Measurements from ENCODE around the gene DEFB123. TPM values are rescaled to one million over a fixed set of nuclear protein-coding genes. Genes with fewer than 3 reads are reported as not detected.
"Not testable (repeated sequence)": the region's sequence is repeated elsewhere in the genome, so short reads cannot be mapped to it uniquely, and the experiment has no call there.

Gene DEFB123
- total and polyA plus RNA-seq, 4 donors, result not detected

DNA sequence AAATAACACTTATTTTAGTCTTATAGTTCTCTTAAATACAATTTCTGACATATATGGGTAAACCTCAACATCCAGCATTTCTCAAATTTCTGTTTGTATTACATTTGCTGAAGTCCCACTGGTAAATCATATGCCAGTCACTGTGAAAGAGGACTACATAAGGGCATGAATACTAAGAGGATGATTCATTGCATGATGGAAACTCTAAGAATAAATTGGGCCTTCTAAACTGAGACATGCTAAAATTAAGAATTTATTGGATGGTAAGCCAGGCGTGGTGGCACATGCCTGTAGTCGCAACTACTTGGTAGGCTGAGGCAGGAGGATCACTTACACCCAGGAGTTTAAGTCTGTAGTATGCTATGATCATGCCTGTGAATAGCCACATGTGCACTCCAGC lies 12.1 kb downstream of the DEFB123 start:
- no peaks in the 10 kb centered on the region for H3K4me1 ChIP-seq (ENCODE audit: control insufficient read depth in 4 of 4, insufficient read depth in 4 of 4, low read length in 3 of 4)
- H3K27ac ChIP-seq (ENCODE audit: low read depth in 1 of 2, low read length in 2 of 2), result no peak overlapping the region
- H3K36me3 ChIP-seq (ENCODE audit: control insufficient read depth in 4 of 4, insufficient read depth in 3 of 4, low read depth in 1 of 4, low read length in 3 of 4), result no peaks in the 10 kb centered on the region
- TF ChIP-seq YY1 (IDR thresholded peaks at IDR 0.05), result no peak
- TF ChIP-seq MAX (IDR thresholded peaks at IDR 0.05), result no peak
- TF ChIP-seq, protein P1, sequence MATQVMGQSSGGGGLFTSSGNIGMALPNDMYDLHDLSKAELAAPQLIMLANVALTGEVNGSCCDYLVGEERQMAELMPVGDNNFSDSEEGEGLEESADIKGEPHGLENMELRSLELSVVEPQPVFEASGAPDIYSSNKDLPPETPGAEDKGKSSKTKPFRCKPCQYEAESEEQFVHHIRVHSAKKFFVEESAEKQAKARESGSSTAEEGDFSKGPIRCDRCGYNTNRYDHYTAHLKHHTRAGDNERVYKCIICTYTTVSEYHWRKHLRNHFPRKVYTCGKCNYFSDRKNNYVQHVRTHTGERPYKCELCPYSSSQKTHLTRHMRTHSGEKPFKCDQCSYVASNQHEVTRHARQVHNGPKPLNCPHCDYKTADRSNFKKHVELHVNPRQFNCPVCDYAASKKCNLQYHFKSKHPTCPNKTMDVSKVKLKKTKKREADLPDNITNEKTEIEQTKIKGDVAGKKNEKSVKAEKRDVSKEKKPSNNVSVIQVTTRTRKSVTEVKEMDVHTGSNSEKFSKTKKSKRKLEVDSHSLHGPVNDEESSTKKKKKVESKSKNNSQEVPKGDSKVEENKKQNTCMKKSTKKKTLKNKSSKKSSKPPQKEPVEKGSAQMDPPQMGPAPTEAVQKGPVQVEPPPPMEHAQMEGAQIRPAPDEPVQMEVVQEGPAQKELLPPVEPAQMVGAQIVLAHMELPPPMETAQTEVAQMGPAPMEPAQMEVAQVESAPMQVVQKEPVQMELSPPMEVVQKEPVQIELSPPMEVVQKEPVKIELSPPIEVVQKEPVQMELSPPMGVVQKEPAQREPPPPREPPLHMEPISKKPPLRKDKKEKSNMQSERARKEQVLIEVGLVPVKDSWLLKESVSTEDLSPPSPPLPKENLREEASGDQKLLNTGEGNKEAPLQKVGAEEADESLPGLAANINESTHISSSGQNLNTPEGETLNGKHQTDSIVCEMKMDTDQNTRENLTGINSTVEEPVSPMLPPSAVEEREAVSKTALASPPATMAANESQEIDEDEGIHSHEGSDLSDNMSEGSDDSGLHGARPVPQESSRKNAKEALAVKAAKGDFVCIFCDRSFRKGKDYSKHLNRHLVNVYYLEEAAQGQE (IDR thresholded peaks at IDR 0.05), result no peak
- TF ChIP-seq SP1 (IDR thresholded peaks at IDR 0.05), result no peak
- peaks cover 0 to 2% (median 0%) of the 10 kb centered on the region in 4 donors for H3K27me3 ChIP-seq (ENCODE audit: control insufficient read depth in 4 of 4, insufficient read depth in 4 of 4, low read length in 3 of 4)
- H3K4me3 ChIP-seq (ENCODE audit: low read depth in 1 of 3, low read length in 3 of 3), result no peak overlapping the region
- H3K9ac ChIP-seq (ENCODE audit: low read depth in 1 of 2, low read length in 2 of 2), result no peak overlapping the region
- DNase-seq (ENCODE audit: low spot score), result no peak
- H3K9me3 ChIP-seq (ENCODE audit: control insufficient read depth in 4 of 4, low read length in 3 of 4), result no peaks in the 10 kb centered on the region
- WGBS, result 66% methylated on average over 2 of the region's 2 CpGs

GRCh38 chr20:31454361-31454760 lies 13.9 kb downstream of the DEFB123 start:
- Histone ChIP-seq H3K4me1 (ENCODE audit: control insufficient read depth in 4 of 4, insufficient read depth in 4 of 4, low read length in 3 of 4) (no peaks in the 10 kb centered on the region), H3K4me3 (ENCODE audit: low read depth in 1 of 3, low read length in 3 of 3) (no peak overlapping the region), H3K27me3 (ENCODE audit: control insufficient read depth in 4 of 4, insufficient read depth in 4 of 4, low read length in 3 of 4) (peaks cover 0 to 2% (median 0%) of the 10 kb centered on the region in 4 donors), H3K9me3 (ENCODE audit: control insufficient read depth in 4 of 4, low read length in 3 of 4) (no peaks in the 10 kb centered on the region), H3K27ac (ENCODE audit: low read depth in 1 of 2, low read length in 2 of 2) (no peak overlapping the region), H3K9ac (ENCODE audit: low read depth in 1 of 2, low read length in 2 of 2) (no peak overlapping the region), H3K36me3 (ENCODE audit: control insufficient read depth in 4 of 4, insufficient read depth in 3 of 4, low read depth in 1 of 4, low read length in 3 of 4) (no peaks in the 10 kb centered on the region)
- TF ChIP-seq TAF1 (conservative IDR thresholded peaks at IDR 0.05) (no peak), GABPA (IDR thresholded peaks at IDR 0.05 in 1 of 2, conservative IDR thresholded peaks at IDR 0.05 in 1 of 2) (no peak), HNF4A (conservative IDR thresholded peaks at IDR 0.05) (no peak), FOXA2 (IDR thresholded peaks at IDR 0.05) (no peak), EGR1 (IDR thresholded peaks at IDR 0.05; ENCODE audit: low read depth in 2 of 2) (no peak), NR2F2 (IDR thresholded peaks at IDR 0.05) (no peak), FOXA1 (IDR thresholded peaks at IDR 0.05) (no peak), RAD21 (IDR thresholded peaks at IDR 0.05) (no peak)
- TF ChIP-seq, protein P2, sequence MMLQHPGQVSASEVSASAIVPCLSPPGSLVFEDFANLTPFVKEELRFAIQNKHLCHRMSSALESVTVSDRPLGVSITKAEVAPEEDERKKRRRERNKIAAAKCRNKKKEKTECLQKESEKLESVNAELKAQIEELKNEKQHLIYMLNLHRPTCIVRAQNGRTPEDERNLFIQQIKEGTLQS (IDR thresholded peaks at IDR 0.05), result no peak
- TF ChIP-seq, protein P3, sequence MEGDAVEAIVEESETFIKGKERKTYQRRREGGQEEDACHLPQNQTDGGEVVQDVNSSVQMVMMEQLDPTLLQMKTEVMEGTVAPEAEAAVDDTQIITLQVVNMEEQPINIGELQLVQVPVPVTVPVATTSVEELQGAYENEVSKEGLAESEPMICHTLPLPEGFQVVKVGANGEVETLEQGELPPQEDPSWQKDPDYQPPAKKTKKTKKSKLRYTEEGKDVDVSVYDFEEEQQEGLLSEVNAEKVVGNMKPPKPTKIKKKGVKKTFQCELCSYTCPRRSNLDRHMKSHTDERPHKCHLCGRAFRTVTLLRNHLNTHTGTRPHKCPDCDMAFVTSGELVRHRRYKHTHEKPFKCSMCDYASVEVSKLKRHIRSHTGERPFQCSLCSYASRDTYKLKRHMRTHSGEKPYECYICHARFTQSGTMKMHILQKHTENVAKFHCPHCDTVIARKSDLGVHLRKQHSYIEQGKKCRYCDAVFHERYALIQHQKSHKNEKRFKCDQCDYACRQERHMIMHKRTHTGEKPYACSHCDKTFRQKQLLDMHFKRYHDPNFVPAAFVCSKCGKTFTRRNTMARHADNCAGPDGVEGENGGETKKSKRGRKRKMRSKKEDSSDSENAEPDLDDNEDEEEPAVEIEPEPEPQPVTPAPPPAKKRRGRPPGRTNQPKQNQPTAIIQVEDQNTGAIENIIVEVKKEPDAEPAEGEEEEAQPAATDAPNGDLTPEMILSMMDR (IDR thresholded peaks at IDR 0.05; ENCODE audit: low read depth, low read length, missing input control), result no peak
- WGBS, result 87% methylated on average over 1 of the region's 1 CpG
- DNase-seq (ENCODE audit: low spot score), result no peak

DNA sequence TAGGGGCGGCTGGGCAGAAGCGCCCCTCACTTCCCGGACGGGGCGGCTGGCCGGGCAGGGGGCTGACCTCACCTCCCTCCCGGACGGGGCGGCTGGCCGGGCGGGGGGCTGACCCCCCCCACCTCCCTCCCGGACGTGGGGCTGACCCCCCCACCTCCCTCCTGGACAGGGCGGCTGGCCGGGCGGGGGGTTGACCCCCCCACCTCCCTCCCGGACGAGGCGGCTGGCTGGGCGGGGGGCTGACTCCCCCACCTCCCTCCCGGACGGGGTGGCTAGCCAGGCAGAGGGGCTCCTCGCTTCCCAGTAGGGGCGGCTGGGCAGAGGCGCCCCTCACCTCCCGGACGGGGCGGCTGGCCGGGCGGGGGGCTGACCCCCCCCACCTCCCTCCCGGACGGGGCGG lies 30.5 kb downstream of the DEFB123 start:
- H3K36me3 ChIP-seq (ENCODE audit: control insufficient read depth in 4 of 4, insufficient read depth in 3 of 4, low read depth in 1 of 4, low read length in 3 of 4); H3K4me1 ChIP-seq (ENCODE audit: control insufficient read depth in 4 of 4, insufficient read depth in 4 of 4, low read length in 3 of 4); H3K27me3 ChIP-seq (ENCODE audit: control insufficient read depth in 4 of 4, insufficient read depth in 4 of 4, low read length in 3 of 4); DNase-seq (ENCODE audit: low spot score); H3K9ac ChIP-seq (ENCODE audit: low read depth in 1 of 2, low read length in 2 of 2); H3K9me3 ChIP-seq (ENCODE audit: control insufficient read depth in 4 of 4, low read length in 3 of 4); H3K4me3 ChIP-seq (ENCODE audit: low read depth in 1 of 3, low read length in 3 of 3); H3K27ac ChIP-seq (ENCODE audit: low read depth in 1 of 2, low read length in 2 of 2): not testable (repeated sequence)
- WGBS, result 95% methylated on average over 28 of the region's 33 CpGs
